Vagina (tissue), 2 donors: Measurements from ENCODE around the gene ZMAT3.

Experiments used
- POLR2A ChIP-seq, 2 donors: fragments of 450-650 bp; IDR thresholded peaks; one replicate each; pipeline ENCODE4 v1.6.1; 2017; ENCODE audit warnings: antibody characterized with exemption in 2 of 2, mild to moderate bottlenecking in 2 of 2, moderate library complexity in 2 of 2
- TF ChIP-seq, protein P1 (sequence below), 3 experiments: fragments of 450-650 bp in 2 of 3; fragments of 200-600 bp in 1 of 3; sonication (generic) in 1 of 3; IDR thresholded peaks; one replicate each; pipeline ENCODE4 v1.5.1; 2017 to 2019; ENCODE audit warnings: antibody characterized with exemption in 3 of 3, mild to moderate bottlenecking in 2 of 3, moderate library complexity in 2 of 3

DNA sequence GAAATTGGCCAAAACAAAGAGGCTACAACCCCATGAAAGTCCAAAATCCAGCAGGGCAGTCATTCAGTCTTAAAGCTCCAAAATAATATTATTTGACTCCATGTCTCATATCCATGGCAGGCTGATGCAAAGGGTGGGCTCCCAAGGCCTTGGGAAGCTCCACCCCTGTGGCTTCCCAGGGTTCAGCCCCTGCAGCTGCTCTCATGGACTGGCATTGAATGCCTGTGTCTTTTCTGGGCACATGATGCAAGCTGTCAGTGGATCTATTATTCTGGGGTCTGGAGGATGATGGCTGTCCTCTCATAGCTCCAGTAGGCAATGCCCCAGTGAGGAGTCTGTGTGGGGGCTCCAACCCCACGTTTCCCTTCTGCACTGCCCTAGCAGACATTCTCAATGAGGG lies 81.8 kb downstream of the ZMAT3 start:
- TF ChIP-seq, protein P1, sequence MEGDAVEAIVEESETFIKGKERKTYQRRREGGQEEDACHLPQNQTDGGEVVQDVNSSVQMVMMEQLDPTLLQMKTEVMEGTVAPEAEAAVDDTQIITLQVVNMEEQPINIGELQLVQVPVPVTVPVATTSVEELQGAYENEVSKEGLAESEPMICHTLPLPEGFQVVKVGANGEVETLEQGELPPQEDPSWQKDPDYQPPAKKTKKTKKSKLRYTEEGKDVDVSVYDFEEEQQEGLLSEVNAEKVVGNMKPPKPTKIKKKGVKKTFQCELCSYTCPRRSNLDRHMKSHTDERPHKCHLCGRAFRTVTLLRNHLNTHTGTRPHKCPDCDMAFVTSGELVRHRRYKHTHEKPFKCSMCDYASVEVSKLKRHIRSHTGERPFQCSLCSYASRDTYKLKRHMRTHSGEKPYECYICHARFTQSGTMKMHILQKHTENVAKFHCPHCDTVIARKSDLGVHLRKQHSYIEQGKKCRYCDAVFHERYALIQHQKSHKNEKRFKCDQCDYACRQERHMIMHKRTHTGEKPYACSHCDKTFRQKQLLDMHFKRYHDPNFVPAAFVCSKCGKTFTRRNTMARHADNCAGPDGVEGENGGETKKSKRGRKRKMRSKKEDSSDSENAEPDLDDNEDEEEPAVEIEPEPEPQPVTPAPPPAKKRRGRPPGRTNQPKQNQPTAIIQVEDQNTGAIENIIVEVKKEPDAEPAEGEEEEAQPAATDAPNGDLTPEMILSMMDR (IDR thresholded peaks at IDR 0.05) = no peak
- TF ChIP-seq POLR2A (IDR thresholded peaks at IDR 0.05) = no peak
